IPS DF 6.9 (cell line): ENCODE results near the gene GALNT7.
"Not testable (repeated sequence)": the region's sequence is repeated elsewhere in the genome, so short reads cannot be mapped to it uniquely, and the experiment has no call there.

Source experiments
- DNase-seq: peaks from one replicate; pipeline ENCODE4 v3.0.0-alpha.2; 2013; ENCODE audit warnings: low read depth, low spot score
- H3K27ac ChIP-seq: one replicate; pipeline ENCODE4 v1.5.1; 2013; ENCODE audit warnings: low read length, control low read depth
- H3K27me3 ChIP-seq: 2 replicates; pipeline ENCODE4 v1.6.1; 2013; ENCODE audit warnings: mild to moderate bottlenecking, low read length; ENCODE audit not compliant: control insufficient read depth, insufficient read depth
- H3K36me3 ChIP-seq: 2 replicates; pipeline ENCODE4 v1.6.1; 2013; ENCODE audit warnings: low read length; ENCODE audit not compliant: control insufficient read depth, insufficient read depth
- H3K4me1 ChIP-seq: 2 replicates; pipeline ENCODE4 v1.6.1; 2013; ENCODE audit warnings: low read length; ENCODE audit not compliant: control insufficient read depth, insufficient read depth
- H3K4me3 ChIP-seq: 2 replicates; pipeline ENCODE4 v1.5.1; 2013; ENCODE audit warnings: mild to moderate bottlenecking, low read length
- H3K9me3 ChIP-seq: 2 replicates; pipeline ENCODE4 v1.6.1; 2013; ENCODE audit warnings: low read length, inconsistent platforms; ENCODE audit not compliant: control insufficient read depth, insufficient read depth
- WGBS: extraction: QIAGEN DNeasy Blood & Tissue Kit; methylation state at CpG from one replicate; pipeline ENCODE4 v1.1.7; 2013; ENCODE audit warnings: mixed read lengths, missing lambda C conversion rate; ENCODE audit not compliant: insufficient read length, insufficient coverage; 5-methylcytosine and 5-hydroxymethylcytosine counted together

GALNT7 gene

GRCh38 chr4:173176010-173176409 lies 7.4 kb downstream of the GALNT7 start:
- WGBS = no CpG with 5 or more reads among the region's 6 CpGs
- no peak overlapping the region for H3K27ac ChIP-seq
- DNase-seq = no peak

GRCh38 chr4:173177232-173177631 lies 8.6 kb downstream of the GALNT7 start:
- no peak overlapping the region for H3K27ac ChIP-seq

More at GRCh38 chr4:173176010-173176409, 7.4 kb downstream of the GALNT7 start:
- H3K36me3 ChIP-seq = no peaks in the 10 kb centered on the region
- no peaks in the 10 kb centered on the region for H3K27me3 ChIP-seq
- no peaks in the 10 kb centered on the region for H3K9me3 ChIP-seq
- H3K4me3 ChIP-seq = no peak overlapping the region
- peaks cover 9% of the 10 kb centered on the region; the same call in 1 of the 2 replicates for H3K4me1 ChIP-seq

GRCh38 chr4:173178144-173178543 lies 9.5 kb downstream of the GALNT7 start:
- H3K9me3 ChIP-seq = no peaks in the 10 kb centered on the region
- DNase-seq = no peak
- no peaks in the 10 kb centered on the region for H3K36me3 ChIP-seq
- H3K27me3 ChIP-seq = no peaks in the 10 kb centered on the region
- no peak overlapping the region for H3K27ac ChIP-seq
- peaks cover 3% of the 10 kb centered on the region; the same call in 1 of the 2 replicates for H3K4me1 ChIP-seq
- no CpG with 5 or more reads among the region's 1 CpG for WGBS
- H3K4me3 ChIP-seq = no peak overlapping the region

More at GRCh38 chr4:173177232-173177631, 8.6 kb downstream of the GALNT7 start:
- Histone ChIP-seq H3K9me3 (no peaks in the 10 kb centered on the region), H3K36me3 (no peaks in the 10 kb centered on the region), H3K4me1 (peaks cover 8% of the 10 kb centered on the region; the same call in 1 of the 2 replicates), H3K27me3 (no peaks in the 10 kb centered on the region), H3K4me3 (no peak overlapping the region)
- no CpG with 5 or more reads among the region's 3 CpGs for WGBS
- DNase-seq = no peak

- no CpG with 5 or more reads among the region's 3 CpGs for WGBS
- Histone ChIP-seq H3K4me1 (peaks cover 3% of the 10 kb centered on the region; the same call in 1 of the 2 replicates), H3K27ac (no peak overlapping the region), H3K4me3 (no peak overlapping the region), H3K36me3 (no peaks in the 10 kb centered on the region), H3K9me3 (peaks cover 1% of the 10 kb centered on the region; the same call in 1 of the 2 replicates), H3K27me3 (no peaks in the 10 kb centered on the region)
- DNase-seq = no peak
Observed at GRCh38 chr4:173181848-173182247, 13.2 kb downstream of the GALNT7 start.

GRCh38 chr4:173182403-173182802 lies 13.8 kb downstream of the GALNT7 start:
- Histone ChIP-seq H3K36me3 (no peaks in the 10 kb centered on the region), H3K4me3 (no peak overlapping the region), H3K4me1 (peaks cover 3% of the 10 kb centered on the region; the same call in 1 of the 2 replicates), H3K27me3 (no peaks in the 10 kb centered on the region), H3K9me3 (peaks cover 1% of the 10 kb centered on the region; the same call in 1 of the 2 replicates), H3K27ac (no peak overlapping the region)
- no peak for DNase-seq
- WGBS = no CpG with 5 or more reads among the region's 4 CpGs

GRCh38 chr4:173183659-173184247 lies 15.1 kb downstream of the GALNT7 start:
- not testable (repeated sequence) for H3K9me3 ChIP-seq, DNase-seq, H3K27ac ChIP-seq, H3K36me3 ChIP-seq, H3K4me3 ChIP-seq, H3K4me1 ChIP-seq, H3K27me3 ChIP-seq
- no CpG with 5 or more reads among the region's 50 CpGs for WGBS

GRCh38 chr4:173185847-173186510 lies 17.4 kb downstream of the GALNT7 start:
- Histone ChIP-seq H3K27me3 (no peaks in the 10 kb centered on the region), H3K9me3 (peaks cover 1% of the 10 kb centered on the region; the same call in 1 of the 2 replicates), H3K36me3 (no peaks in the 10 kb centered on the region), H3K4me3 (no peak overlapping the region), H3K27ac (no peak overlapping the region), H3K4me1 (peaks cover 7% of the 10 kb centered on the region; the same call in 1 of the 2 replicates)
- no peak for DNase-seq
- WGBS = no CpG with 5 or more reads among the region's 5 CpGs

GRCh38 chr4:173187732-173188131 lies 19.1 kb downstream of the GALNT7 start:
- Histone ChIP-seq H3K4me3 (no peak overlapping the region), H3K27ac (no peak overlapping the region), H3K4me1 (peaks cover 11% of the 10 kb centered on the region), H3K36me3 (no peaks in the 10 kb centered on the region), H3K27me3 (no peaks in the 10 kb centered on the region), H3K9me3 (peaks cover 1% of the 10 kb centered on the region; the same call in 1 of the 2 replicates)
- WGBS = no CpG with 5 or more reads among the region's 1 CpG
- no peak for DNase-seq

- WGBS = no CpG with 5 or more reads among the region's 7 CpGs
- Histone ChIP-seq H3K27me3 (no peaks in the 10 kb centered on the region), H3K4me1 (peaks cover 11% of the 10 kb centered on the region), H3K27ac (no peak overlapping the region), H3K9me3 (peaks cover 1% of the 10 kb centered on the region; the same call in 1 of the 2 replicates), H3K4me3 (no peak overlapping the region), H3K36me3 (no peaks in the 10 kb centered on the region)
- no peak for DNase-seq
Observed at GRCh38 chr4:173188648-173189047, 20.0 kb downstream of the GALNT7 start.

- Histone ChIP-seq H3K4me3 (no peak overlapping the region), H3K9me3 (peaks cover under 1% of the 10 kb centered on the region; the same call in 1 of the 2 replicates), H3K27me3 (no peaks in the 10 kb centered on the region), H3K4me1 (peaks cover 11% of the 10 kb centered on the region), H3K36me3 (no peaks in the 10 kb centered on the region), H3K27ac (no peak overlapping the region)
- DNase-seq = no peak
- no CpG with 5 or more reads among the region's 4 CpGs for WGBS
Observed at GRCh38 chr4:173189117-173189693, 20.6 kb downstream of the GALNT7 start.
